IMR-90 (cell line): ENCODE results near the gene LCE1F. TPM values are rescaled to one million over a fixed set of nuclear protein-coding genes. Genes with fewer than 3 reads are reported as not detected.

ENCODE experiments used
- ATAC-seq: fragments of 200-7000 bp; cut with Tn5 transposase; 2 replicates; pipeline ENCODE4 v1.9.1; 2020; ENCODE audit warnings: low read depth, mild to moderate bottlenecking, moderate library complexity
- BruUV-seq: library from RNA; stranded (reverse); fragments of 400-500 nt; replicated peaks from 2 replicates; lab custom pipeline; 2021; lab: Mats Ljungman, UMichigan
- CTCF ChIA-PET: fragments of 300-600 bp; formaldehyde crosslinking; extraction: SDS; loops from one replicate; lab custom pipeline; 2021; ENCODE audit warnings: antibody characterized with exemption; lab: Yijun Ruan, JAX
- POLR2A ChIA-PET: fragments of 300-600 bp; sonication (Branson Sonifier 250); formaldehyde crosslinking; loops from one replicate; lab custom pipeline; 2022; ENCODE audit warnings: antibody characterized with exemption; ENCODE audit not compliant: unreplicated experiment; lab: Charles Lee
- DNase-seq: peaks from one replicate; pipeline ENCODE4 v3.0.0; 2013
- H2AFZ ChIP-seq: replicated peaks from 2 replicates; pipeline ENCODE3; 2013; ENCODE audit warnings: low read length, mild to moderate bottlenecking; ENCODE audit not compliant: poor library complexity
- H2AK5ac ChIP-seq: 2 replicates; pipeline ENCODE4 v1.6.1; 2013; ENCODE audit warnings: low read depth, low read length, inconsistent platforms
- H2AK9ac ChIP-seq: replicated peaks from 2 replicates; pipeline ENCODE3; 2013; ENCODE audit warnings: mild to moderate bottlenecking, low read depth, low read length, moderate library complexity; ENCODE audit not compliant: poor library complexity
- H2BK120ac ChIP-seq: 2 replicates; pipeline ENCODE4 v1.6.1; 2013; ENCODE audit warnings: low read depth, low read length, inconsistent platforms
- H2BK15ac ChIP-seq: 3 replicates; pipeline ENCODE4 v1.6.1; 2013; ENCODE audit warnings: low read depth, low read length, inconsistent platforms
- H2BK20ac ChIP-seq: 2 replicates; pipeline ENCODE4 v1.6.1; 2013; ENCODE audit warnings: low read depth, mild to moderate bottlenecking, inconsistent platforms, low read length, moderate library complexity
- H2BK5ac ChIP-seq: 2 replicates; pipeline ENCODE4 v1.6.1; 2013; ENCODE audit warnings: mild to moderate bottlenecking, low read depth, low read length, inconsistent platforms; ENCODE audit not compliant: poor library complexity, severe bottlenecking
- H3K14ac ChIP-seq: replicated peaks from 2 replicates; pipeline ENCODE4 v1.6.1; 2013; ENCODE audit warnings: low read depth, low read length, inconsistent platforms
- H3K18ac ChIP-seq: 2 replicates; pipeline ENCODE4 v1.6.1; 2013; ENCODE audit warnings: low read depth, low read length, control low read depth
- H3K23ac ChIP-seq: 2 replicates; pipeline ENCODE4 v1.6.1; 2013; ENCODE audit warnings: low read depth, low read length, inconsistent platforms
- H3K27ac ChIP-seq: 2 replicates; pipeline ENCODE4 v1.5.1; 2013; ENCODE audit warnings: mild to moderate bottlenecking, control low read depth, low read length; ENCODE audit not compliant: insufficient read depth
- H3K27me3 ChIP-seq: 2 replicates; pipeline ENCODE4 v1.6.1; 2013; ENCODE audit warnings: low read length; ENCODE audit not compliant: control insufficient read depth, insufficient read depth
- H3K36me3 ChIP-seq: 2 replicates; pipeline ENCODE4 v1.6.1; 2013; ENCODE audit warnings: low read length, mixed read lengths; ENCODE audit not compliant: control insufficient read depth, insufficient read depth
- H3K4ac ChIP-seq: 2 replicates; pipeline ENCODE4 v1.6.1; 2013; ENCODE audit warnings: low read depth, low read length, inconsistent platforms
- H3K4me1 ChIP-seq: 2 replicates; pipeline ENCODE4 v1.6.1; 2013; ENCODE audit warnings: low read length, mixed read lengths; ENCODE audit not compliant: control insufficient read depth, insufficient read depth
- H3K4me2 ChIP-seq: 2 replicates; pipeline ENCODE4 v1.6.1; 2013; ENCODE audit warnings: low read depth, mild to moderate bottlenecking, control low read depth, low read length, moderate library complexity
- H3K4me3 ChIP-seq: 2 replicates; pipeline ENCODE4 v1.5.1; 2013; ENCODE audit warnings: low read depth, mild to moderate bottlenecking, control low read depth, low read length, moderate library complexity; ENCODE audit not compliant: insufficient read depth
- H3K56ac ChIP-seq: 2 replicates; pipeline ENCODE4 v1.6.1; 2013; ENCODE audit warnings: low read length, inconsistent platforms; ENCODE audit not compliant: insufficient read depth; ENCODE audit errors: extremely low read depth
- H3K79me1 ChIP-seq, 2 experiments: 2 replicates each; pipeline ENCODE4 v1.6.1; 2013; ENCODE audit warnings: low read length in 2 of 2, inconsistent platforms in 1 of 2, low read depth in 1 of 2
- H3K9ac ChIP-seq: 2 replicates; pipeline ENCODE4 v1.6.1; 2013; ENCODE audit warnings: low read depth, low read length, control low read depth
- H3K9me1 ChIP-seq: 2 replicates; pipeline ENCODE4 v1.6.1; 2013; ENCODE audit warnings: low read length, inconsistent platforms; ENCODE audit not compliant: insufficient read depth
- H3K9me3 ChIP-seq: 2 replicates; pipeline ENCODE4 v1.6.1; 2013; ENCODE audit warnings: low read length; ENCODE audit not compliant: control insufficient read depth, insufficient read depth
- H4K20me1 ChIP-seq: 2 replicates; pipeline ENCODE4 v1.6.1; 2013; ENCODE audit warnings: low read length, inconsistent platforms; ENCODE audit not compliant: insufficient read depth
- H4K5ac ChIP-seq: 2 replicates; pipeline ENCODE4 v1.6.1; 2013; ENCODE audit warnings: mild to moderate bottlenecking, low read depth, low read length, control low read depth
- H4K8ac ChIP-seq, 2 experiments: 2 replicates each; pipeline ENCODE4 v1.6.1; 2013; ENCODE audit warnings: low read depth in 2 of 2, low read length in 2 of 2, control low read depth in 1 of 2, inconsistent platforms in 1 of 2
- H4K91ac ChIP-seq: 2 replicates; pipeline ENCODE4 v1.6.1; 2013; ENCODE audit warnings: low read depth, low read length, inconsistent platforms; ENCODE audit not compliant: insufficient read depth
- BHLHE40 ChIP-seq: fragments of 150-350 bp; IDR thresholded peaks from 2 replicates; pipeline ENCODE4 v1.6.1; 2016; ENCODE audit warnings: mild to moderate bottlenecking, low read depth, low read length
- CEBPB ChIP-seq: IDR thresholded peaks from 2 replicates; pipeline ENCODE4 v1.6.1; 2012; ENCODE audit warnings: low read depth, low read length, improper control_type of control experiment
- CHD1 ChIP-seq: IDR thresholded peaks from 2 replicates; pipeline ENCODE4 v1.6.1; 2012; ENCODE audit warnings: low read depth, low read length, improper control_type of control experiment
- CTCF ChIP-seq: conservative IDR thresholded peaks from 2 replicates; pipeline ENCODE4 v1.5.1; 2012; ENCODE audit warnings: mild to moderate bottlenecking, low read depth, low read length, improper control_type of control experiment
- FOS ChIP-seq: fragments of 150-350 bp; IDR thresholded peaks from 2 replicates; pipeline ENCODE4 v1.6.1; 2016; ENCODE audit warnings: low read depth, low read length
- MAFK ChIP-seq: IDR thresholded peaks from 2 replicates; pipeline ENCODE4 v1.6.1; 2012; ENCODE audit warnings: low read depth, low read length, improper control_type of control experiment
- MAZ ChIP-seq: IDR thresholded peaks from 2 replicates; pipeline ENCODE4 v1.6.1; 2012; ENCODE audit warnings: low read depth, mild to moderate bottlenecking, low read length, improper control_type of control experiment, moderate library complexity, borderline replicate concordance
- MXI1 ChIP-seq: IDR thresholded peaks from 2 replicates; pipeline ENCODE4 v1.6.1; 2012; ENCODE audit warnings: low read depth, mild to moderate bottlenecking, low read length, moderate library complexity, borderline replicate concordance
- NFE2L2 ChIP-seq: fragments of 150-350 bp; IDR thresholded peaks from 2 replicates; pipeline ENCODE4 v1.6.1; 2016; ENCODE audit warnings: low read depth, mild to moderate bottlenecking, low read length
- POLR2A ChIP-seq: IDR thresholded peaks from 2 replicates; pipeline ENCODE4 v1.6.1; 2012; ENCODE audit warnings: mild to moderate bottlenecking, low read depth, low read length
- RAD21 ChIP-seq: IDR thresholded peaks from 2 replicates; pipeline ENCODE4 v1.6.1; 2012; ENCODE audit warnings: low read length, improper control_type of control experiment
- RFX5 ChIP-seq: IDR thresholded peaks from 2 replicates; pipeline ENCODE4 v1.8.0; 2012; ENCODE audit warnings: low read depth, mild to moderate bottlenecking, low read length, moderate library complexity
- dilution Hi-C: fragments of 300-500 bp; cut with HindIII; formaldehyde crosslinking; loops from one replicate; pipeline ENCODE4 v1.14.3; 2018; ENCODE audit warnings: low sequenced_read_pairs; ENCODE audit not compliant: unreplicated experiment
- in situ Hi-C: fragments of 300-500 bp; cut with MboI; formaldehyde crosslinking; loops from 3 replicates; pipeline ENCODE4 v1.14.3; 2019; ENCODE audit warnings: low sequenced_read_pairs, inconsistent platforms, mixed read lengths
- intact Hi-C: fragments of 100-400 bp; cut with micrococcal nuclease; formaldehyde crosslinking; loops from 2 replicates; pipeline ENCODE4 v1.10.0; 2022
- polyA plus RNA-seq, 3 experiments: library from polyadenylated mRNA; depleted of rRNA; stranded (reverse); fragments of >200 nt; gene quantifications; 2 replicates each; pipeline ENCODE4 v1.2.3, GENCODE V29; 2012; ENCODE audit warnings: low replicate concordance in 1 of 3
- total RNA-seq: library from RNA; depleted of rRNA; stranded (reverse); fragments of >200 nt; gene quantifications from 2 replicates; pipeline ENCODE4 v1.2.3, GENCODE V29; 2012
- TF ChIP-seq, protein P1 (sequence below): fragments of 150-350 bp; IDR thresholded peaks from 2 replicates; pipeline ENCODE4 v1.6.1; 2016; ENCODE audit warnings: low read depth, mild to moderate bottlenecking, low read length, moderate library complexity, borderline replicate concordance

The LCE1F gene
- total and polyA plus RNA-seq, 2 of the 4 experiments (the other 2 are of a cell fraction) = not detected

DNA sequence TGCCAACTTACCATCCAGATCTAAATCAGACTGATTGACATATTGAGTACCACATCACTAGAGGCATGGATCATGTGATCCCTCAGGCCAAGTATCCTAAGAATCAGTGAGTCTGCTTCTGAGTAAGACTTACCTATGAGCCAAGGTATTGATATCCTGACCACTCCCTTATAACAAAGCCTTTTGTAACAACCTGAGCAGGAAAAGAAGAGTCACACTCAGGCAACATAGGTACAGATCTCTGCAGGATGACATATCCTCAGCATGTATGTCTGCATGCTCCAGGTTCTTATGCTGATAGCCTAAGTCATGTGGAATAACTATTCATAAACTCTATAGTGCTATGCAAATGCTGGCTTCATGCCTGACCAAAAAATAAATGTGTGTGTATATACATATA, 50.0 kb downstream of the LCE1F start:
- CTCF ChIA-PET = no interaction called here
- dilution Hi-C loops = no loop called here
- ATAC-seq = no peak

More for the DNA sequence above, 50.0 kb downstream of the LCE1F start:
- no peaks in the 10 kb centered on the region for H3K9me1 ChIP-seq
- H4K5ac ChIP-seq = no peak overlapping the region
- H3K36me3 ChIP-seq = no peaks in the 10 kb centered on the region
- no peak overlapping the region for H3K4me3 ChIP-seq
- H4K8ac ChIP-seq = no peak overlapping the region
- H2AK5ac ChIP-seq = no peak overlapping the region
- no peaks in the 10 kb centered on the region for H3K4me1 ChIP-seq
- H2BK5ac ChIP-seq = no peak overlapping the region
- no peaks in the 10 kb centered on the region for H3K9me3 ChIP-seq
- intact Hi-C loops (no loop called here), in situ Hi-C loops (no loop called here)
- no peak overlapping the region for H3K23ac ChIP-seq
- H2AFZ ChIP-seq = no peak overlapping the region
- H4K20me1 ChIP-seq = no peaks in the 10 kb centered on the region
- H2BK120ac ChIP-seq = no peak overlapping the region
- H4K91ac ChIP-seq = no peak overlapping the region
- TF ChIP-seq CTCF = no peak
- TF ChIP-seq NFE2L2 = no peak
- TF ChIP-seq CHD1 = no peak
- TF ChIP-seq FOS = no peak
- no peak for TF ChIP-seq MXI1
- TF ChIP-seq POLR2A = no peak
- no peak for TF ChIP-seq MAZ
- no peak for TF ChIP-seq MAFK
- TF ChIP-seq, protein P1, sequence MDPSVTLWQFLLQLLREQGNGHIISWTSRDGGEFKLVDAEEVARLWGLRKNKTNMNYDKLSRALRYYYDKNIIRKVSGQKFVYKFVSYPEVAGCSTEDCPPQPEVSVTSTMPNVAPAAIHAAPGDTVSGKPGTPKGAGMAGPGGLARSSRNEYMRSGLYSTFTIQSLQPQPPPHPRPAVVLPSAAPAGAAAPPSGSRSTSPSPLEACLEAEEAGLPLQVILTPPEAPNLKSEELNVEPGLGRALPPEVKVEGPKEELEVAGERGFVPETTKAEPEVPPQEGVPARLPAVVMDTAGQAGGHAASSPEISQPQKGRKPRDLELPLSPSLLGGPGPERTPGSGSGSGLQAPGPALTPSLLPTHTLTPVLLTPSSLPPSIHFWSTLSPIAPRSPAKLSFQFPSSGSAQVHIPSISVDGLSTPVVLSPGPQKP = no peak
- TF ChIP-seq RFX5 = no peak
- no peak for TF ChIP-seq RAD21
- TF ChIP-seq BHLHE40 = no peak
- no peak for TF ChIP-seq CEBPB
- H3K9ac ChIP-seq = no peak overlapping the region
- H2AK9ac ChIP-seq = no peak overlapping the region
- H3K56ac ChIP-seq = no peak overlapping the region
- no TSS peak for BruUV-seq
- no peak overlapping the region for H3K14ac ChIP-seq
- POLR2A ChIA-PET = no interaction called here
- H3K27ac ChIP-seq = no peak overlapping the region
- no peak for DNase-seq
- no peak overlapping the region for H3K4me2 ChIP-seq
- no peak overlapping the region for H2BK15ac ChIP-seq
- no peak overlapping the region for H2BK20ac ChIP-seq
- H3K18ac ChIP-seq = no peak overlapping the region
- no peaks in the 10 kb centered on the region for H3K79me1 ChIP-seq
- H3K4ac ChIP-seq = no peak overlapping the region
- H3K27me3 ChIP-seq = no peaks in the 10 kb centered on the region
